HEK293 (cell line): ENCODE measurements around the gene GPX8.

Source experiments
- GLIS2 ChIP-seq: fragments of 450-650 bp; formaldehyde crosslinking; IDR thresholded peaks from 2 replicates; pipeline ENCODE4 v1.5.1; 2016; ENCODE audit warnings: missing biosample characterization, missing genetic modification characterization
- WT1 ChIP-seq: fragments of 450-650 bp; formaldehyde crosslinking; IDR thresholded peaks from 2 replicates; pipeline ENCODE4 v1.5.1; 2016; ENCODE audit warnings: missing biosample characterization, missing genetic modification characterization
- ZBTB17 ChIP-seq: fragments of 450-650 bp; formaldehyde crosslinking; IDR thresholded peaks from 2 replicates; pipeline ENCODE4 v1.5.1; 2016; ENCODE audit warnings: missing biosample characterization, missing genetic modification characterization
- ZFP41 ChIP-seq: fragments of 450-650 bp; formaldehyde crosslinking; IDR thresholded peaks from 2 replicates; pipeline ENCODE4 v1.5.1; 2016; ENCODE audit warnings: missing biosample characterization, missing genetic modification characterization, borderline replicate concordance
- ZNF146 ChIP-seq: fragments of 450-650 bp; formaldehyde crosslinking; IDR thresholded peaks from 2 replicates; pipeline ENCODE4 v1.5.1; 2016; ENCODE audit warnings: missing biosample characterization, missing genetic modification characterization
- ZNF202 ChIP-seq: fragments of 450-650 bp; formaldehyde crosslinking; IDR thresholded peaks from 2 replicates; pipeline ENCODE4 v1.5.1; 2016; ENCODE audit warnings: missing biosample characterization, missing genetic modification characterization, borderline replicate concordance
- ZNF23 ChIP-seq: fragments of 450-650 bp; formaldehyde crosslinking; IDR thresholded peaks from 2 replicates; pipeline ENCODE4 v1.5.1; 2016; ENCODE audit warnings: missing biosample characterization, missing genetic modification characterization, borderline replicate concordance
- ZNF311 ChIP-seq: fragments of 450-650 bp; formaldehyde crosslinking; IDR thresholded peaks from 2 replicates; pipeline ENCODE4 v1.5.1; 2017; ENCODE audit warnings: missing biosample characterization, missing genetic modification characterization, borderline replicate concordance
- ZNF366 ChIP-seq: fragments of 450-650 bp; formaldehyde crosslinking; conservative IDR thresholded peaks from 2 replicates; pipeline ENCODE4 v1.5.1; 2016; ENCODE audit warnings: missing biosample characterization, missing genetic modification characterization
- ZNF624 ChIP-seq: fragments of 450-650 bp; formaldehyde crosslinking; IDR thresholded peaks from 2 replicates; pipeline ENCODE4 v1.5.1; 2017; ENCODE audit warnings: missing biosample characterization, missing genetic modification characterization
- ZNF654 ChIP-seq: fragments of 450-650 bp; formaldehyde crosslinking; IDR thresholded peaks from 2 replicates; pipeline ENCODE4 v1.5.1; 2016; ENCODE audit warnings: low read depth, missing biosample characterization, missing genetic modification characterization
- ZNF660 ChIP-seq: fragments of 450-650 bp; IDR thresholded peaks from 2 replicates; pipeline ENCODE4 v1.5.1; 2018; ENCODE audit warnings: missing biosample characterization, mild to moderate bottlenecking, missing genetic modification characterization
- ZNF76 ChIP-seq: fragments of 450-650 bp; formaldehyde crosslinking; IDR thresholded peaks from 2 replicates; pipeline ENCODE4; 2016; ENCODE audit warnings: low read depth, missing biosample characterization, missing genetic modification characterization, borderline replicate concordance
- TF ChIP-seq, protein P1 (sequence below): fragments of 450-650 bp; formaldehyde crosslinking; IDR thresholded peaks from 2 replicates; pipeline ENCODE4 v1.5.1; 2016; ENCODE audit warnings: missing biosample characterization, missing genetic modification characterization
- TF ChIP-seq, protein P2 (sequence below): fragments of 450-650 bp; formaldehyde crosslinking; conservative IDR thresholded peaks from 2 replicates; pipeline ENCODE4 v1.5.1; 2016; ENCODE audit warnings: low read depth, missing biosample characterization, missing genetic modification characterization
- TF ChIP-seq, protein P3 (sequence below): fragments of 450-650 bp; formaldehyde crosslinking; IDR thresholded peaks from 2 replicates; pipeline ENCODE4 v1.5.1; 2016; ENCODE audit warnings: missing biosample characterization, missing genetic modification characterization
- TF ChIP-seq, protein P4 (sequence below): fragments of 450-650 bp; formaldehyde crosslinking; IDR thresholded peaks from 2 replicates; pipeline ENCODE4 v1.5.1; 2016; ENCODE audit warnings: missing biosample characterization, missing genetic modification characterization, borderline replicate concordance
- TF ChIP-seq, protein P5 (sequence below): fragments of 450-650 bp; formaldehyde crosslinking; IDR thresholded peaks from 2 replicates; pipeline ENCODE4 v1.5.1; 2017; ENCODE audit warnings: missing biosample characterization, missing genetic modification characterization
- TF ChIP-seq, protein P6 (sequence below): fragments of 450-650 bp; formaldehyde crosslinking; IDR thresholded peaks from 2 replicates; pipeline ENCODE4 v1.5.1; 2016; ENCODE audit warnings: missing biosample characterization, missing genetic modification characterization

GPX8 gene

DNA sequence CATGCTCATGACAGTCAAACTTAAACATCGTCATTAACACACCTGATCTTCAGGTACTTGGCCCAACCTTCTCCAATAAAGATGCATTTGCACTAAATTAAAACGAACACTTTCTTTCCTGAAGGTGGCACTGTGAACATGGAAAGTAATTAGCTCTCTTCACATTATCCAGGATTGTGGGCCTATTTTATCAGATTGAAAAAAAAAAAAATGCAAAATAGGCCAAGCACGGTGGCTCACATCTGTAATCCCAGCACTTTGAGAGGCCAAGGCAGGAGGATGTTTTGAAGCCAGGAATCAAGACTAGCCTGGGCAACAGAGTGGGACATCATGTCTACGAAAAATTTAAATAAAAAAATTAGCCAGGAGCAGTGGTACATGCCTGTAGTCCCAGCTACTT, 27.4 kb downstream of the GPX8 start (continued):
- TF ChIP-seq, protein P1, sequence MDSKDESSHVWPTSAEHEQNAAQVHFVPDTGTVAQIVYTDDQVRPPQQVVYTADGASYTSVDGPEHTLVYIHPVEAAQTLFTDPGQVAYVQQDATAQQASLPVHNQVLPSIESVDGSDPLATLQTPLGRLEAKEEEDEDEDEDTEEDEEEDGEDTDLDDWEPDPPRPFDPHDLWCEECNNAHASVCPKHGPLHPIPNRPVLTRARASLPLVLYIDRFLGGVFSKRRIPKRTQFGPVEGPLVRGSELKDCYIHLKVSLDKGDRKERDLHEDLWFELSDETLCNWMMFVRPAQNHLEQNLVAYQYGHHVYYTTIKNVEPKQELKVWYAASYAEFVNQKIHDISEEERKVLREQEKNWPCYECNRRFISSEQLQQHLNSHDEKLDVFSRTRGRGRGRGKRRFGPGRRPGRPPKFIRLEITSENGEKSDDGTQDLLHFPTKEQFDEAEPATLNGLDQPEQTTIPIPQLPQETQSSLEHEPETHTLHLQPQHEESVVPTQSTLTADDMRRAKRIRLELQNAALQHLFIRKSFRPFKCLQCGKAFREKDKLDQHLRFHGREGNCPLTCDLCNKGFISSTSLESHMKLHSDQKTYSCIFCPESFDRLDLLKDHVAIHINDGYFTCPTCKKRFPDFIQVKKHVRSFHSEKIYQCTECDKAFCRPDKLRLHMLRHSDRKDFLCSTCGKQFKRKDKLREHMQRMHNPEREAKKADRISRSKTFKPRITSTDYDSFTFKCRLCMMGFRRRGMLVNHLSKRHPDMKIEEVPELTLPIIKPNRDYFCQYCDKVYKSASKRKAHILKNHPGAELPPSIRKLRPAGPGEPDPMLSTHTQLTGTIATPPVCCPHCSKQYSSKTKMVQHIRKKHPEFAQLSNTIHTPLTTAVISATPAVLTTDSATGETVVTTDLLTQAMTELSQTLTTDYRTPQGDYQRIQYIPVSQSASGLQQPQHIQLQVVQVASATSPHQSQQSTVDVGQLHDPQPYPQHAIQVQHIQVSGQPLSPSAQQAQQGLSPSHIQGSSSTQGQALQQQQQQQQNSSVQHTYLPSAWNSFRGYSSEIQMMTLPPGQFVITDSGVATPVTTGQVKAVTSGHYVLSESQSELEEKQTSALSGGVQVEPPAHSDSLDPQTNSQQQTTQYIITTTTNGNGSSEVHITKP: peak; percentile 85
- TF ChIP-seq, protein P2, sequence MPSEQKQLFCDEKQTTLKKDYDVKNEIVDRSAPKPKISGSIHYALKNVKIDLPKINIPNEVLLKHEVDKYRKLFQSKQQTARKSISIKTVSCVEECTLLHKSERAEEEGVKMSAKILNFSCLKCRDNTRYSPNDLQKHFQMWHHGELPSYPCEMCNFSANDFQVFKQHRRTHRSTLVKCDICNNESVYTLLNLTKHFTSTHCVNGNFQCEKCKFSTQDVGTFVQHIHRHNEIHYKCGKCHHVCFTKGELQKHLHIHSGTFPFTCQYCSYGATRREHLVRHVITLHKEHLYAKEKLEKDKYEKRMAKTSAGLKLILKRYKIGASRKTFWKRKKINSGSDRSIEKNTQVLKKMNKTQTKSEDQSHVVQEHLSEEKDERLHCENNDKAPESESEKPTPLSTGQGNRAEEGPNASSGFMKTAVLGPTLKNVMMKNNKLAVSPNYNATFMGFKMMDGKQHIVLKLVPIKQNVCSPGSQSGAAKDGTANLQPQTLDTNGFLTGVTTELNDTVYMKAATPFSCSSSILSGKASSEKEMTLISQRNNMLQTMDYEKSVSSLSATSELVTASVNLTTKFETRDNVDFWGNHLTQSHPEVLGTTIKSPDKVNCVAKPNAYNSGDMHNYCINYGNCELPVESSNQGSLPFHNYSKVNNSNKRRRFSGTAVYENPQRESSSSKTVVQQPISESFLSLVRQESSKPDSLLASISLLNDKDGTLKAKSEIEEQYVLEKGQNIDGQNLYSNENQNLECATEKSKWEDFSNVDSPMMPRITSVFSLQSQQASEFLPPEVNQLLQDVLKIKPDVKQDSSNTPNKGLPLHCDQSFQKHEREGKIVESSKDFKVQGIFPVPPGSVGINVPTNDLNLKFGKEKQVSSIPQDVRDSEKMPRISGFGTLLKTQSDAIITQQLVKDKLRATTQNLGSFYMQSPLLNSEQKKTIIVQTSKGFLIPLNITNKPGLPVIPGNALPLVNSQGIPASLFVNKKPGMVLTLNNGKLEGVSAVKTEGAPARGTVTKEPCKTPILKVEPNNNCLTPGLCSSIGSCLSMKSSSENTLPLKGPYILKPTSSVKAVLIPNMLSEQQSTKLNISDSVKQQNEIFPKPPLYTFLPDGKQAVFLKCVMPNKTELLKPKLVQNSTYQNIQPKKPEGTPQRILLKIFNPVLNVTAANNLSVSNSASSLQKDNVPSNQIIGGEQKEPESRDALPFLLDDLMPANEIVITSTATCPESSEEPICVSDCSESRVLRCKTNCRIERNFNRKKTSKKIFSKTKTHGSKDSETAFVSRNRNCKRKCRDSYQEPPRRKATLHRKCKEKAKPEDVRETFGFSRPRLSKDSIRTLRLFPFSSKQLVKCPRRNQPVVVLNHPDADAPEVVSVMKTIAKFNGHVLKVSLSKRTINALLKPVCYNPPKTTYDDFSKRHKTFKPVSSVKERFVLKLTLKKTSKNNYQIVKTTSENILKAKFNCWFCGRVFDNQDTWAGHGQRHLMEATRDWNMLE (tag by site-specific recombination): no peak
- TF ChIP-seq ZNF660 (0 out of 2 replicates have a peak, but pooled peaks have one; percentile 31), GLIS2 (tag by site-specific recombination) (no peak), ZNF624 (tag by site-specific recombination) (no peak), ZFP41 (tag by site-specific recombination) (no peak), ZBTB17 (tag by site-specific recombination) (peak; percentile 74), ZNF23 (tag by site-specific recombination) (no peak), ZNF366 (no peak), WT1 (tag by site-specific recombination) (no peak), ZNF76 (tag by site-specific recombination) (no peak), ZNF146 (tag by site-specific recombination) (no peak), ZNF654 (tag by site-specific recombination) (peak; percentile 74), ZNF202 (tag by site-specific recombination) (no peak), ZNF311 (tag by site-specific recombination) (no peak)
- TF ChIP-seq, protein P3, sequence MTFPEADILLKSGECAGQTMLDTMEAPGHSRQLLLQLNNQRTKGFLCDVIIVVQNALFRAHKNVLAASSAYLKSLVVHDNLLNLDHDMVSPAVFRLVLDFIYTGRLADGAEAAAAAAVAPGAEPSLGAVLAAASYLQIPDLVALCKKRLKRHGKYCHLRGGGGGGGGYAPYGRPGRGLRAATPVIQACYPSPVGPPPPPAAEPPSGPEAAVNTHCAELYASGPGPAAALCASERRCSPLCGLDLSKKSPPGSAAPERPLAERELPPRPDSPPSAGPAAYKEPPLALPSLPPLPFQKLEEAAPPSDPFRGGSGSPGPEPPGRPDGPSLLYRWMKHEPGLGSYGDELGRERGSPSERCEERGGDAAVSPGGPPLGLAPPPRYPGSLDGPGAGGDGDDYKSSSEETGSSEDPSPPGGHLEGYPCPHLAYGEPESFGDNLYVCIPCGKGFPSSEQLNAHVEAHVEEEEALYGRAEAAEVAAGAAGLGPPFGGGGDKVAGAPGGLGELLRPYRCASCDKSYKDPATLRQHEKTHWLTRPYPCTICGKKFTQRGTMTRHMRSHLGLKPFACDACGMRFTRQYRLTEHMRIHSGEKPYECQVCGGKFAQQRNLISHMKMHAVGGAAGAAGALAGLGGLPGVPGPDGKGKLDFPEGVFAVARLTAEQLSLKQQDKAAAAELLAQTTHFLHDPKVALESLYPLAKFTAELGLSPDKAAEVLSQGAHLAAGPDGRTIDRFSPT (tag by site-specific recombination): no peak
- TF ChIP-seq, protein P4, sequence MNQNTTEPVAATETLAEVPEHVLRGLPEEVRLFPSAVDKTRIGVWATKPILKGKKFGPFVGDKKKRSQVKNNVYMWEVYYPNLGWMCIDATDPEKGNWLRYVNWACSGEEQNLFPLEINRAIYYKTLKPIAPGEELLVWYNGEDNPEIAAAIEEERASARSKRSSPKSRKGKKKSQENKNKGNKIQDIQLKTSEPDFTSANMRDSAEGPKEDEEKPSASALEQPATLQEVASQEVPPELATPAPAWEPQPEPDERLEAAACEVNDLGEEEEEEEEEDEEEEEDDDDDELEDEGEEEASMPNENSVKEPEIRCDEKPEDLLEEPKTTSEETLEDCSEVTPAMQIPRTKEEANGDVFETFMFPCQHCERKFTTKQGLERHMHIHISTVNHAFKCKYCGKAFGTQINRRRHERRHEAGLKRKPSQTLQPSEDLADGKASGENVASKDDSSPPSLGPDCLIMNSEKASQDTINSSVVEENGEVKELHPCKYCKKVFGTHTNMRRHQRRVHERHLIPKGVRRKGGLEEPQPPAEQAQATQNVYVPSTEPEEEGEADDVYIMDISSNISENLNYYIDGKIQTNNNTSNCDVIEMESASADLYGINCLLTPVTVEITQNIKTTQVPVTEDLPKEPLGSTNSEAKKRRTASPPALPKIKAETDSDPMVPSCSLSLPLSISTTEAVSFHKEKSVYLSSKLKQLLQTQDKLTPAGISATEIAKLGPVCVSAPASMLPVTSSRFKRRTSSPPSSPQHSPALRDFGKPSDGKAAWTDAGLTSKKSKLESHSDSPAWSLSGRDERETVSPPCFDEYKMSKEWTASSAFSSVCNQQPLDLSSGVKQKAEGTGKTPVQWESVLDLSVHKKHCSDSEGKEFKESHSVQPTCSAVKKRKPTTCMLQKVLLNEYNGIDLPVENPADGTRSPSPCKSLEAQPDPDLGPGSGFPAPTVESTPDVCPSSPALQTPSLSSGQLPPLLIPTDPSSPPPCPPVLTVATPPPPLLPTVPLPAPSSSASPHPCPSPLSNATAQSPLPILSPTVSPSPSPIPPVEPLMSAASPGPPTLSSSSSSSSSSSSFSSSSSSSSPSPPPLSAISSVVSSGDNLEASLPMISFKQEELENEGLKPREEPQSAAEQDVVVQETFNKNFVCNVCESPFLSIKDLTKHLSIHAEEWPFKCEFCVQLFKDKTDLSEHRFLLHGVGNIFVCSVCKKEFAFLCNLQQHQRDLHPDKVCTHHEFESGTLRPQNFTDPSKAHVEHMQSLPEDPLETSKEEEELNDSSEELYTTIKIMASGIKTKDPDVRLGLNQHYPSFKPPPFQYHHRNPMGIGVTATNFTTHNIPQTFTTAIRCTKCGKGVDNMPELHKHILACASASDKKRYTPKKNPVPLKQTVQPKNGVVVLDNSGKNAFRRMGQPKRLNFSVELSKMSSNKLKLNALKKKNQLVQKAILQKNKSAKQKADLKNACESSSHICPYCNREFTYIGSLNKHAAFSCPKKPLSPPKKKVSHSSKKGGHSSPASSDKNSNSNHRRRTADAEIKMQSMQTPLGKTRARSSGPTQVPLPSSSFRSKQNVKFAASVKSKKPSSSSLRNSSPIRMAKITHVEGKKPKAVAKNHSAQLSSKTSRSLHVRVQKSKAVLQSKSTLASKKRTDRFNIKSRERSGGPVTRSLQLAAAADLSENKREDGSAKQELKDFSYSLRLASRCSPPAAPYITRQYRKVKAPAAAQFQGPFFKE (tag by site-specific recombination): no peak
- TF ChIP-seq, protein P5, sequence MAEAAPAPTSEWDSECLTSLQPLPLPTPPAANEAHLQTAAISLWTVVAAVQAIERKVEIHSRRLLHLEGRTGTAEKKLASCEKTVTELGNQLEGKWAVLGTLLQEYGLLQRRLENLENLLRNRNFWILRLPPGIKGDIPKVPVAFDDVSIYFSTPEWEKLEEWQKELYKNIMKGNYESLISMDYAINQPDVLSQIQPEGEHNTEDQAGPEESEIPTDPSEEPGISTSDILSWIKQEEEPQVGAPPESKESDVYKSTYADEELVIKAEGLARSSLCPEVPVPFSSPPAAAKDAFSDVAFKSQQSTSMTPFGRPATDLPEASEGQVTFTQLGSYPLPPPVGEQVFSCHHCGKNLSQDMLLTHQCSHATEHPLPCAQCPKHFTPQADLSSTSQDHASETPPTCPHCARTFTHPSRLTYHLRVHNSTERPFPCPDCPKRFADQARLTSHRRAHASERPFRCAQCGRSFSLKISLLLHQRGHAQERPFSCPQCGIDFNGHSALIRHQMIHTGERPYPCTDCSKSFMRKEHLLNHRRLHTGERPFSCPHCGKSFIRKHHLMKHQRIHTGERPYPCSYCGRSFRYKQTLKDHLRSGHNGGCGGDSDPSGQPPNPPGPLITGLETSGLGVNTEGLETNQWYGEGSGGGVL: no peak
- TF ChIP-seq, protein P6, sequence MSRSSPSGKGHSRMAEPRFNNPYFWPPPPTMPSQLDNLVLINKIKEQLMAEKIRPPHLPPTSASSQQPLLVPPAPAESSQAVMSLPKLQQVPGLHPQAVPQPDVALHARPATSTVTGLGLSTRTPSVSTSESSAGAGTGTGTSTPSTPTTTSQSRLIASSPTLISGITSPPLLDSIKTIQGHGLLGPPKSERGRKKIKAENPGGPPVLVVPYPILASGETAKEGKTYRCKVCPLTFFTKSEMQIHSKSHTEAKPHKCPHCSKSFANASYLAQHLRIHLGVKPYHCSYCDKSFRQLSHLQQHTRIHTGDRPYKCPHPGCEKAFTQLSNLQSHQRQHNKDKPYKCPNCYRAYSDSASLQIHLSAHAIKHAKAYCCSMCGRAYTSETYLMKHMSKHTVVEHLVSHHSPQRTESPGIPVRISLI (tag by site-specific recombination): peak; percentile 73; the same call in 1 of the 2 replicates
